ENCODE results near the gene EXOSC10. TPM values are rescaled to one million over a fixed set of nuclear protein-coding genes. Genes with fewer than 3 reads are reported as not detected.
A peak's percentile ranks its signal among the peaks of the same experiment; 100 is the strongest.
"Not testable (repeated sequence)": the region's sequence is repeated elsewhere in the genome, so short reads cannot be mapped to it uniquely, and the experiment has no call there.

The EXOSC10 gene
- total and polyA plus RNA-seq, 4 donors: 16.9 to 90.5 (median 49.6) TPM

- no peak overlapping the region for H3K27ac ChIP-seq (ENCODE audit: low read depth in 1 of 2, low read length in 2 of 2)
- H3K4me3 ChIP-seq (ENCODE audit: low read length in 2 of 2): no peak overlapping the region
- H3K9me3 ChIP-seq (ENCODE audit: control insufficient read depth, low read length): no peaks in the 10 kb centered on the region
- no peak for ATAC-seq (ENCODE audit: low FRiP score)
- H3K4me1 ChIP-seq (ENCODE audit: control insufficient read depth in 1 of 2, insufficient read depth in 2 of 2, low read length in 2 of 2): no peaks in the 10 kb centered on the region
- H3K36me3 ChIP-seq (ENCODE audit: control insufficient read depth in 1 of 2, insufficient read depth in 2 of 2, low read length in 1 of 2): peaks cover 3 to 16% of the 10 kb centered on the region in 2 donors
- 77% methylated on average over 15 of the region's 15 CpGs for WGBS, 2 donors
- intact Hi-C loops (cut with DNase I): no loop called here
- DNase-seq: peak in 1 of 2 donors; percentile 55
- no peaks in the 10 kb centered on the region for H3K27me3 ChIP-seq (ENCODE audit: control insufficient read depth in 1 of 2, insufficient read depth in 2 of 2, low read length in 1 of 2)
Observed at GRCh38 chr1:11071463-11072215, 28.0 kb downstream of the EXOSC10 start.

DNA sequence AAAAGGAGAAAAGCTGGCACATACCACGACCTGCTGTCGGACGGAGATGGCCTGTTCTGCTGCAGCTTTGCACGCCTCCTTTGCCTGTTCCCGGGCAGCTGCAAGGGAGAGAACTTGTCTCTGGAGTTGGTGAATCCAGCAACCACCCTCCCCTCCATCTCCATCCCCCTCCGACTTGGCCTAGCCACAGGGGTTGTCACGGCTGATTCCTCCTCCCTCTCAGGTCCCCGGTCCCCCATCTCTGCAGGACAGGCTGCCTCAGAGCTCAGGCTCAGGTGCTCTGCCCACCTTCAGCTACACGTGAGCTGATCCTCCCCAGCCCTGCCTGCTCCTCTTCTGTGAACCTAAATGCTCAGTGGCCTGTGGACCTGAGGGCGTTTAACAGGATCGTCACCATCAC lies 28.8 kb downstream of the EXOSC10 start:
- no peak overlapping the region for H3K4me3 ChIP-seq (ENCODE audit: low read length in 2 of 2)
- intact Hi-C loops (cut with DNase I): no loop called here
- no peaks in the 10 kb centered on the region for H3K9me3 ChIP-seq (ENCODE audit: control insufficient read depth, low read length)
- ATAC-seq (ENCODE audit: low FRiP score): no peak
- WGBS, 2 donors: 77 to 86% methylated on average over 11 of the region's 11 CpGs
- peak in 1 of 2 donors; percentile 73 for DNase-seq
- peaks cover 3 to 13% of the 10 kb centered on the region in 2 donors for H3K36me3 ChIP-seq (ENCODE audit: control insufficient read depth in 1 of 2, insufficient read depth in 2 of 2, low read length in 1 of 2)
- no peaks in the 10 kb centered on the region for H3K4me1 ChIP-seq (ENCODE audit: control insufficient read depth in 1 of 2, insufficient read depth in 2 of 2, low read length in 2 of 2)
- H3K27ac ChIP-seq (ENCODE audit: low read depth in 1 of 2, low read length in 2 of 2): no peak overlapping the region
- H3K27me3 ChIP-seq (ENCODE audit: control insufficient read depth in 1 of 2, insufficient read depth in 2 of 2, low read length in 1 of 2): no peaks in the 10 kb centered on the region

DNA sequence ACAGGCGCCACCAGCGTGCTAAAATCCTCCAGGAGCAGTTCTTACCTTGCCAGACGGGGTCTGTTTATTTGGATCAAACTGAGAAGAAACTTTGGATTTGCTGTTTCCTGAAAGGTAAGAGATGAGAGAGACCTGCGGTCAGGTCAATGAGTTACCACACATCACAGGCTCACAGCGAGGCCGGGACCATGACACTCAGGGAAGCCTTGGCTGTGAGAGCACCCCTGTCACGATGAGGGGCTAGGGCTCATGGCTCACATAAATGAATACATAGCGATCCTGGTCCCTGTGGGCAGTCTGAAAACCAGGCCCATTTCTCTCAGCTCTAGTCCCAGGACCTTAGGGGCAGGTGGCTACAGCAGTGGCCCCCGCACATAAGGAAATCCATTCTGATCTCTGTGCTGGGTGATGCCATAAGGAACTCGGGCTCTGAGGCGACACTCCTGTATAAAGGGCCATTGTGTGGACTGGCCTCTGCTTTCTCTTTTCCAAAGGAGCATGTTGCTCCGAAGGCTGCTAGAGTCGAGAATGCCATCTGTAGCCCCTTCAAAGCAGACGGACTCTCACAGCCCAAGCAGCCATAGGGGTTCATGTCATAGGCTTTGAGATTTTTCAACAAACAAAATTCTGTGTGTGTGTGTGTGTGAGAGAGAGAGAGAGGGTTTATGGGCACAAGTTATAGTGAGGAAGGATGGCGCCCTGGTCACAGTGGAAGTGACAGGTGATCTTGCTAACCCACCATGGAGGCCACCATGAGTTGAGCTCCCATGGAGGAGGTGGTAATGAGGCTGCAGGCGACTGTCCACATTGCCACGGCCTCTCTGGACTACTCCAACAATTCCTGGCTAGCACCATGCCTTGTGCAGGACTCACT lies 30.8 kb downstream of the EXOSC10 start:
- no peak overlapping the region for H3K4me3 ChIP-seq (ENCODE audit: low read length in 2 of 2)
- intact Hi-C loops (cut with DNase I): no loop called here
- H3K27ac ChIP-seq (ENCODE audit: low read depth in 1 of 2, low read length in 2 of 2): no peak overlapping the region
- no peaks in the 10 kb centered on the region for H3K4me1 ChIP-seq (ENCODE audit: control insufficient read depth in 1 of 2, insufficient read depth in 2 of 2, low read length in 2 of 2)
- H3K27me3 ChIP-seq (ENCODE audit: control insufficient read depth in 1 of 2, insufficient read depth in 2 of 2, low read length in 1 of 2): no peaks in the 10 kb centered on the region
- WGBS, 2 donors: 91 to 94% methylated on average over 17 of the region's 17 CpGs
- no peaks in the 10 kb centered on the region for H3K9me3 ChIP-seq (ENCODE audit: control insufficient read depth, low read length)
- ATAC-seq (ENCODE audit: low FRiP score): no peak
- peaks cover 0 to 16% of the 10 kb centered on the region in 2 donors for H3K36me3 ChIP-seq (ENCODE audit: control insufficient read depth in 1 of 2, insufficient read depth in 2 of 2, low read length in 1 of 2)
- DNase-seq: peak in 1 of 2 donors; percentile 31

- Histone ChIP-seq H3K36me3 (ENCODE audit: control insufficient read depth in 1 of 2, insufficient read depth in 2 of 2, low read length in 1 of 2) (peaks cover 0 to 15% of the 10 kb centered on the region in 2 donors), H3K4me1 (ENCODE audit: control insufficient read depth in 1 of 2, insufficient read depth in 2 of 2, low read length in 2 of 2) (no peaks in the 10 kb centered on the region), H3K27me3 (ENCODE audit: control insufficient read depth in 1 of 2, insufficient read depth in 2 of 2, low read length in 1 of 2) (no peaks in the 10 kb centered on the region), H3K27ac (ENCODE audit: low read depth in 1 of 2, low read length in 2 of 2) (no peak overlapping the region), H3K4me3 (ENCODE audit: low read length in 2 of 2) (no peak overlapping the region), H3K9me3 (ENCODE audit: control insufficient read depth, low read length) (no peaks in the 10 kb centered on the region)
- intact Hi-C loops (cut with DNase I): no loop called here
- DNase-seq (peak in 1 of 2 donors; percentile 45), ATAC-seq (ENCODE audit: low FRiP score) (no peak)
- WGBS, 2 donors: 86 to 87% methylated on average over 18 of the region's 18 CpGs
Observed at GRCh38 chr1:11067716-11068599, 31.7 kb downstream of the EXOSC10 start.

DNA sequence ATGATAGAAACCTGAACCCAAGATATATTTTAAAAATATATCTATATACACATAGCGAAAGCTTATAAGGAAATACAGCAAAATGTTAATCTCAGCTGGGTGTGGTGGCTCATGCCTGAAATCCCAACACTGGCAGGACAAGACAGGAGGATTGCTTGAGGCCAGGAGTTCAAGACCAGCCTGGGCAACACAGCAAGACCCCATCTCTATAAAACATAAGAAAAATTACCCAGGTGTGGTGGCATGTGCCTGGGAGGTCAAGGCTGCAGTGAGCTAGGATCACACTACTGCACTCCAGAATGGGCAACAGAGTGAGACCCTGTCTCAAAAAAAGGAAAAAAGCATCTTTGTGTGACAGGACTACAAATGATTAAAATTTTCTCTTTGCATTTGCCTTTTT lies 33.9 kb downstream of the EXOSC10 start:
- 99 to 100% methylated on average over 1 of the region's 1 CpG for WGBS, 2 donors
- H3K4me1 ChIP-seq (ENCODE audit: control insufficient read depth in 1 of 2, insufficient read depth in 2 of 2, low read length in 2 of 2): no peaks in the 10 kb centered on the region
- no peak for ATAC-seq (ENCODE audit: low FRiP score)
- H3K27me3 ChIP-seq (ENCODE audit: control insufficient read depth in 1 of 2, insufficient read depth in 2 of 2, low read length in 1 of 2): no peaks in the 10 kb centered on the region
- H3K27ac ChIP-seq (ENCODE audit: low read depth in 1 of 2, low read length in 2 of 2): no peak overlapping the region
- intact Hi-C loops (cut with DNase I): no loop called here
- no peak overlapping the region for H3K4me3 ChIP-seq (ENCODE audit: low read length in 2 of 2)
- DNase-seq: no peak
- peaks cover 0 to 15% of the 10 kb centered on the region in 2 donors for H3K36me3 ChIP-seq (ENCODE audit: control insufficient read depth in 1 of 2, insufficient read depth in 2 of 2, low read length in 1 of 2)
- no peaks in the 10 kb centered on the region for H3K9me3 ChIP-seq (ENCODE audit: control insufficient read depth, low read length)

DNA sequence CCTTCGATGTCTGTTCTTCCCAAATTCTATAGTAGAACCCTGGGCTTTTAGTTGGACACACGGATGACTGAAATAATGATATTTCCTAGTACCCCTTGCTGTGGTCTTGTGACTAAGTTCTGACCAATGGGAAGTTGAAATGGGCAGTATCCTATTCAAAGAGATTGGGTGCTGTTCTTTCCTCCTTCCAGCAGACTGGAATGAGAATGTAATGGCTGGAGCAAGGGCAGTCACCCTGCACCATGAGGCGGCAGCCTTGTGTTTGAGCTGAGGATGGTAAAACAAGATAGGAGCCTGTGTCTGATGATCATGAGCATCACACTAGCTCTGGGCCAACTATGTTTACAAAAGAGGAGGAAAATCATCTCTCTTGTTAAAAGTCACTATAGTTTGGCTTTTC lies 34.7 kb downstream of the EXOSC10 start:
- H3K4me3 ChIP-seq (ENCODE audit: low read length in 2 of 2): no peak overlapping the region
- 95 to 96% methylated on average over 3 of the region's 3 CpGs for WGBS, 2 donors
- no peaks in the 10 kb centered on the region for H3K27me3 ChIP-seq (ENCODE audit: control insufficient read depth in 1 of 2, insufficient read depth in 2 of 2, low read length in 1 of 2)
- DNase-seq (no peak), ATAC-seq (ENCODE audit: low FRiP score) (no peak)
- no peaks in the 10 kb centered on the region for H3K9me3 ChIP-seq (ENCODE audit: control insufficient read depth, low read length)
- peaks cover 0 to 15% of the 10 kb centered on the region in 2 donors for H3K36me3 ChIP-seq (ENCODE audit: control insufficient read depth in 1 of 2, insufficient read depth in 2 of 2, low read length in 1 of 2)
- intact Hi-C loops (cut with DNase I): no loop called here
- H3K4me1 ChIP-seq (ENCODE audit: control insufficient read depth in 1 of 2, insufficient read depth in 2 of 2, low read length in 2 of 2): no peaks in the 10 kb centered on the region
- no peak overlapping the region for H3K27ac ChIP-seq (ENCODE audit: low read depth in 1 of 2, low read length in 2 of 2)

DNA sequence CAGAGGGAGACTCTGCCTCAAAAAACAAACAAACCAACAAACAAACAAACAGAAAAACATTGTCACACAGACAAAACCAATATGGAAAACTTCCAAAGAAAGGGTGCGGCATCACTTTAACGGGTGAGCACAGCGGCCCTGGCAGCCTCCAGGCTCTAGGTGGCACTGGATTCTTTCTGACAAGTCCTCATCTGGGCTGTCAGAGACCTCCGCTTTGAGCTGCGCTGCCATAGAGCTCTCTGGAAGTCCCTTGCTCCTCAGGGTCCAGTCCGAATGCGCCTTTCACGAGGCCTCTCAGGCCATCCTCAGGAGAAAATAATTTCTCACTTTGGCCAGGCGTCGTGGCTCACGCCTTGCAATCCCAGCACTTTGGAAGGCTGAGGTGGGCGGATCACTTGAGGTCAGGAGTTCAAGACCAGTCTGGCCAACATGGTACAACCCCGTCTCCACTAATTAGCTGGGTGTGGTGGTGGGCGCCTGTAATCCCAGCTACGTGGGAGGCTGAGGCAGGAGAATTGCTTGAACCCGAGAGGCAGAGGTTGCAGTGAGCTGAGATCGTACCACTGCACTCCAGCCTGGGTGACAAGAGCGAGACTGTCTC lies 35.6 kb downstream of the EXOSC10 start:
- intact Hi-C loops (cut with DNase I); H3K36me3 ChIP-seq (ENCODE audit: control insufficient read depth in 1 of 2, insufficient read depth in 2 of 2, low read length in 1 of 2); H3K4me1 ChIP-seq (ENCODE audit: control insufficient read depth in 1 of 2, insufficient read depth in 2 of 2, low read length in 2 of 2); H3K27me3 ChIP-seq (ENCODE audit: control insufficient read depth in 1 of 2, insufficient read depth in 2 of 2, low read length in 1 of 2); ATAC-seq (ENCODE audit: low FRiP score); H3K9me3 ChIP-seq (ENCODE audit: control insufficient read depth, low read length); H3K27ac ChIP-seq (ENCODE audit: low read depth in 1 of 2, low read length in 2 of 2); H3K4me3 ChIP-seq (ENCODE audit: low read length in 2 of 2): not testable (repeated sequence)
- WGBS, 2 donors: 89 to 90% methylated on average over 17 to 18 of the region's 18 CpGs
- peak in 1 of 2 donors; percentile 46 for DNase-seq

GRCh38 chr1:11062965-11063401 lies 36.7 kb downstream of the EXOSC10 start:
- DNase-seq (peak in 1 of 2 donors; percentile 16), ATAC-seq (ENCODE audit: low FRiP score) (no peak)
- no peaks in the 10 kb centered on the region for H3K9me3 ChIP-seq (ENCODE audit: control insufficient read depth, low read length)
- H3K27me3 ChIP-seq (ENCODE audit: control insufficient read depth in 1 of 2, insufficient read depth in 2 of 2, low read length in 1 of 2): no peaks in the 10 kb centered on the region
- WGBS, 2 donors: 68 to 73% methylated on average over 3 of the region's 3 CpGs
- intact Hi-C loops (cut with DNase I): no loop called here
- no peak overlapping the region for H3K4me3 ChIP-seq (ENCODE audit: low read length in 2 of 2)
- peaks cover 0 to 5% of the 10 kb centered on the region in 2 donors for H3K36me3 ChIP-seq (ENCODE audit: control insufficient read depth in 1 of 2, insufficient read depth in 2 of 2, low read length in 1 of 2)
- no peak overlapping the region for H3K27ac ChIP-seq (ENCODE audit: low read depth in 1 of 2, low read length in 2 of 2)
- no peaks in the 10 kb centered on the region for H3K4me1 ChIP-seq (ENCODE audit: control insufficient read depth in 1 of 2, insufficient read depth in 2 of 2, low read length in 2 of 2)
